B cell (primary cell): ENCODE results near the gene FARP1. TPM values are rescaled to one million over a fixed set of nuclear protein-coding genes. Genes with fewer than 3 reads are reported as not detected.

Source experiments
- ATAC-seq: fragments of 200-7000 bp; cut with Tn5 transposase; one replicate; pipeline ENCODE4 v1.10.0; 2021; ENCODE audit warnings: low read depth, mild to moderate bottlenecking, moderate number of reproducible peaks, moderate library complexity
- CTCF ChIA-PET: fragments of 350-600 bp; sonication (Branson Sonifier 250); formaldehyde crosslinking; loops from one replicate; lab custom pipeline; 2021; ENCODE audit warnings: antibody characterized with exemption, inconsistent platforms; lab: Charles Lee
- POLR2A ChIA-PET: fragments of 350-600 bp; sonication (Branson Sonifier 250); formaldehyde crosslinking; loops from one replicate; lab custom pipeline; 2021; ENCODE audit warnings: antibody characterized with exemption; lab: Charles Lee
- DNase-seq: peaks from one replicate; pipeline ENCODE4 v3.0.0; 2013
- H2AFZ ChIP-seq: 2 replicates; pipeline ENCODE4 v1.6.1; 2012; ENCODE audit warnings: mild to moderate bottlenecking, low read depth, low read length; ENCODE audit not compliant: insufficient read depth, poor library complexity, severe bottlenecking
- H3K27ac ChIP-seq, 2 donors: 1 replicate in 1 of 2; 2 replicates in 1 of 2; pipeline ENCODE4 v1.5.1; 2012 to 2013; ENCODE audit warnings: low read length in 2 of 2, mild to moderate bottlenecking in 2 of 2, moderate library complexity in 1 of 2
- H3K27me3 ChIP-seq, 4 experiments: fragments of 200-600 bp in 1 of 4; sonication (generic) in 1 of 4; replicated peaks in 1 of 4; 1 replicate in 2 of 4; 2 replicates in 2 of 4; pipeline versions ENCODE4 v1.6.1 to v1.7.0; 2013 to 2016; ENCODE audit warnings: low read length in 3 of 4, mild to moderate bottlenecking in 2 of 4, mixed read lengths in 1 of 4, moderate library complexity in 1 of 4; ENCODE audit not compliant: insufficient read depth in 4 of 4, control insufficient read depth in 3 of 4; ENCODE audit errors: control extremely low read depth in 1 of 4
- H3K36me3 ChIP-seq, 2 experiments: replicated peaks in 1 of 2; 1 replicate in 1 of 2; 2 replicates in 1 of 2; pipeline versions ENCODE4 v1.6.1 to v1.7.1; 2013; ENCODE audit warnings: low read length in 1 of 2; ENCODE audit not compliant: insufficient read depth in 2 of 2, control insufficient read depth in 1 of 2; ENCODE audit errors: control extremely low read depth in 1 of 2, extremely low read depth in 1 of 2
- H3K4me1 ChIP-seq, 2 donors: fragments of 200-600 bp in 1 of 2; sonication (generic) in 1 of 2; 1 replicate in 1 of 2; 2 replicates in 1 of 2; pipeline versions ENCODE4 v1.5.1 to v1.6.1; 2013 to 2017; ENCODE audit warnings: low read length in 2 of 2; ENCODE audit not compliant: control insufficient read depth in 2 of 2, insufficient read depth in 2 of 2
- H3K4me2 ChIP-seq: replicated peaks from 2 replicates; pipeline ENCODE3; 2012; ENCODE audit warnings: mild to moderate bottlenecking, low read depth, low read length; ENCODE audit not compliant: poor library complexity, severe bottlenecking
- H3K4me3 ChIP-seq, 5 experiments: fragments of 200-600 bp in 1 of 5; sonication (generic) in 1 of 5; 1 replicate in 3 of 5; 2 replicates in 2 of 5; pipeline versions ENCODE4 v1.5.1 to v1.7.0; 2011 to 2016; ENCODE audit warnings: low read length in 4 of 5, mild to moderate bottlenecking in 4 of 5, low read depth in 2 of 5, control low read depth in 1 of 5, moderate library complexity in 1 of 5; ENCODE audit not compliant: insufficient read depth in 1 of 5; ENCODE audit errors: control extremely low read depth in 1 of 5, extremely low read depth in 1 of 5
- H3K79me2 ChIP-seq: fragments of 200-600 bp; sonication (generic); one replicate; pipeline ENCODE4 v1.6.0; 2016; ENCODE audit warnings: low read length; ENCODE audit not compliant: control insufficient read depth, insufficient read depth
- H3K9ac ChIP-seq: fragments of 200-600 bp; sonication (generic); 2 replicates; pipeline ENCODE4 v1.6.1; 2017; ENCODE audit warnings: mild to moderate bottlenecking, low read length, moderate library complexity
- H3K9me3 ChIP-seq, 3 donors: one replicate each; pipeline versions ENCODE4 v1.6.1 to v1.7.1; 2013; ENCODE audit warnings: low read length in 2 of 3; ENCODE audit not compliant: control insufficient read depth in 2 of 3, insufficient read depth in 1 of 3; ENCODE audit errors: control extremely low read depth in 1 of 3
- H4K20me1 ChIP-seq: 2 replicates; pipeline ENCODE4 v1.6.0; 2012; ENCODE audit warnings: mild to moderate bottlenecking, low read length; ENCODE audit not compliant: insufficient read depth, control insufficient read depth, poor library complexity, severe bottlenecking
- H3K27ac Mint-ChIP-seq: one replicate; pipeline ENCODE4 v1.8.0; 2021; ENCODE audit warnings: mixed read lengths
- H3K27me3 Mint-ChIP-seq: one replicate; pipeline ENCODE4 v1.8.0; 2021; ENCODE audit warnings: mixed read lengths
- H3K4me1 Mint-ChIP-seq: one replicate; pipeline ENCODE4 v1.8.0; 2021; ENCODE audit warnings: mixed read lengths
- H3K4me3 Mint-ChIP-seq: one replicate; pipeline ENCODE4 v1.8.0; 2021; ENCODE audit warnings: mixed read lengths
- H3K9me3 Mint-ChIP-seq: one replicate; pipeline ENCODE4 v1.8.0; 2022; ENCODE audit warnings: mixed read lengths; ENCODE audit not compliant: insufficient read depth
- EZH2 ChIP-seq: IDR thresholded peaks from 2 replicates; pipeline ENCODE4 v1.6.1; 2012; ENCODE audit warnings: borderline replicate concordance, low read depth, mild to moderate bottlenecking, moderate library complexity, low read length; ENCODE audit not compliant: insufficient read depth, poor library complexity, severe bottlenecking
- WGBS: methylation state at CpG from one replicate; pipeline ENCODE4 v1.1.5; 2013; ENCODE audit warnings: missing lambda C conversion rate; ENCODE audit not compliant: insufficient coverage; 5-methylcytosine and 5-hydroxymethylcytosine counted together
- intact Hi-C: fragments of 100-400 bp; cut with micrococcal nuclease; formaldehyde crosslinking; loops from one replicate; pipeline ENCODE4 v1.10.0; 2022
- polyA plus RNA-seq: library from polyadenylated mRNA; depleted of rRNA; stranded (reverse); fragments of >200 nt; gene quantifications from 2 replicates; pipeline ENCODE4 v1.2.3, GENCODE V29; 2012
- total RNA-seq, 2 donors: library from RNA; stranded (reverse); fragments of 120-200 nt in 1 of 2; gene quantifications; 1 replicate in 1 of 2; 2 replicates in 1 of 2; pipeline versions ENCODE4 v1.2.3 to v1.2.4, GENCODE V29; 2013 to 2022
- TF ChIP-seq, protein P1 (sequence below): fragments of 200-600 bp; IDR thresholded peaks from one replicate; pipeline ENCODE4 v1.8.0; 2022; ENCODE audit warnings: antibody characterized with exemption, mild to moderate bottlenecking

The FARP1 gene
- total and polyA plus RNA-seq, 2 donors (not counting 1 experiment from before 2014, with no cell fraction given), result 0.15 to 1.5 TPM

DNA sequence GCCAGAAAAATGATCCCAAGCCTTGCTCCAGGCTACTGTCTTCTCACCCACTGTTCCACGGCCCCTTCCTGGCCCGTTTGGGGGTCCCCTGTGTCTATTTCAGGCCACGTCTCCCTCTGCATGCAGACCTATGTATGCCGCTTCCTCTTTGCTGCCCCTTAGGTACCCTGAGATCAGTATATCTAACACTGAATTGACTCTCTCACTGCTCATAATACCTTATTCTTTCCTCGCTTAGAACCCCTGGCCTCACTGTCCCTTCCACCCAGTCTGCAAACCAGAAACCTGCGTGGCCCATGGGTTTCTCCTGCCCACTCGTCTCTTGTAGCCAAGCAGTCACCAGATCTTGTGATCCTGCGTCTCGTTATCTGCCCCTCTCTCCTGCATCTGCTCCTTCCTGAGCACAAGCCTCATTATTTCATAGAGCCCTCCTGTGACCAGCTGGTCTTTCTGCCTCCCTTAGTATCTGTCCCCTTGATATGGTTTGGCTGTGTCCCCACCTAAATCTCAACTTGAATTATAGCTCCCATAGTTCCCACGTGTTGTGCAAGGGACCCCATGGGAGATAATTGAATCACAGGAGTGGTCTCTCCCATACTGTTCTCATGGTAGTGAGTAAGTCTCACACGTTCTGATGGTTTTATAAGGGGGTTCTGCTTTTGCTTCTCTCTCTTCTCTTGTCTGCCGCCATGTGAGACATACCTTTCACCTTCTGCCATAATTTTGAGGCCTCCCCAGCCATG, 143.1 kb downstream of the FARP1 start:
- intact Hi-C loops, result no loop called here
- H3K36me3 ChIP-seq, result no peaks in the 10 kb centered on the region
- H4K20me1 ChIP-seq, result no peaks in the 10 kb centered on the region
- no peaks in the 10 kb centered on the region for H3K79me2 ChIP-seq
- H3K27ac Mint-ChIP-seq, result no peak overlapping the region
- H3K4me3 Mint-ChIP-seq, result no peak overlapping the region
- ATAC-seq (no peak), DNase-seq (no peak)
- no peaks in the 10 kb centered on the region for H3K9me3 Mint-ChIP-seq
- CTCF ChIA-PET, result no interaction called here
- H3K27me3 ChIP-seq, result no peaks in the 10 kb centered on the region
- H3K27ac ChIP-seq, result no peak overlapping the region
- POLR2A ChIA-PET, result no interaction called here
- TF ChIP-seq EZH2, result no peak
- TF ChIP-seq, protein P1, sequence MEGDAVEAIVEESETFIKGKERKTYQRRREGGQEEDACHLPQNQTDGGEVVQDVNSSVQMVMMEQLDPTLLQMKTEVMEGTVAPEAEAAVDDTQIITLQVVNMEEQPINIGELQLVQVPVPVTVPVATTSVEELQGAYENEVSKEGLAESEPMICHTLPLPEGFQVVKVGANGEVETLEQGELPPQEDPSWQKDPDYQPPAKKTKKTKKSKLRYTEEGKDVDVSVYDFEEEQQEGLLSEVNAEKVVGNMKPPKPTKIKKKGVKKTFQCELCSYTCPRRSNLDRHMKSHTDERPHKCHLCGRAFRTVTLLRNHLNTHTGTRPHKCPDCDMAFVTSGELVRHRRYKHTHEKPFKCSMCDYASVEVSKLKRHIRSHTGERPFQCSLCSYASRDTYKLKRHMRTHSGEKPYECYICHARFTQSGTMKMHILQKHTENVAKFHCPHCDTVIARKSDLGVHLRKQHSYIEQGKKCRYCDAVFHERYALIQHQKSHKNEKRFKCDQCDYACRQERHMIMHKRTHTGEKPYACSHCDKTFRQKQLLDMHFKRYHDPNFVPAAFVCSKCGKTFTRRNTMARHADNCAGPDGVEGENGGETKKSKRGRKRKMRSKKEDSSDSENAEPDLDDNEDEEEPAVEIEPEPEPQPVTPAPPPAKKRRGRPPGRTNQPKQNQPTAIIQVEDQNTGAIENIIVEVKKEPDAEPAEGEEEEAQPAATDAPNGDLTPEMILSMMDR, result no peak
- no peak overlapping the region for H3K4me2 ChIP-seq
- WGBS, result 83% methylated on average over 9 of the region's 12 CpGs
- H2AFZ ChIP-seq, result no peak overlapping the region
- no peaks in the 10 kb centered on the region for H3K9me3 ChIP-seq
- H3K9ac ChIP-seq, result no peak overlapping the region
- H3K4me1 Mint-ChIP-seq, result no peaks in the 10 kb centered on the region
- no peaks in the 10 kb centered on the region for H3K4me1 ChIP-seq
- H3K4me3 ChIP-seq, result no peak overlapping the region
- peaks cover 4% of the 10 kb centered on the region for H3K27me3 Mint-ChIP-seq

DNA sequence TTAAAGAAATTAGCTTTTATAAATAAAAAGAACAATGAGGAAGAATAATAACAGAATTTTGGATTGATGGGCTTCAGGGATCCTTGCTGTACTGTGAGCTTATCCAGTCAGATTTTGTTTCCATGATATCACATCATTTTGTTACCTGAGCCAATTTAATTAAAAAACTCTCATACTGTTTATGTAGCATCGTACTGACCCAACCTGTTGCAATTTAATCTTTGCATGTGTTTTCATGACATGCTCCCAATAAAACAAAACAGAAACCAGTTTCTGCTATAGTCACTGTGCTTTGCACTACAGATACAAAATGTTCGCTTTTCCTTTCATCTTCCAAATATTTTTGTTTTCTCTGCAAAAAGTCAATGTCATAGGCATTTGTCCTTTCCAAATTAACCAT, 143.9 kb downstream of the FARP1 start:
- H3K27me3 Mint-ChIP-seq, result peaks cover 4% of the 10 kb centered on the region
- no peaks in the 10 kb centered on the region for H3K4me1 Mint-ChIP-seq
- DNase-seq (no peak), ATAC-seq (no peak)
- Histone ChIP-seq H3K9ac (no peak overlapping the region), H3K4me3 (no peak overlapping the region), H4K20me1 (no peaks in the 10 kb centered on the region), H2AFZ (no peak overlapping the region), H3K9me3 (no peaks in the 10 kb centered on the region), H3K4me1 (no peaks in the 10 kb centered on the region), H3K4me2 (no peak overlapping the region), H3K27ac (no peak overlapping the region), H3K36me3 (no peaks in the 10 kb centered on the region), H3K27me3 (no peaks in the 10 kb centered on the region), H3K79me2 (no peaks in the 10 kb centered on the region)
- intact Hi-C loops, result no loop called here
- POLR2A ChIA-PET, result no interaction called here
- CTCF ChIA-PET, result no interaction called here
- 83% methylated on average over 1 of the region's 2 CpGs for WGBS
- H3K27ac Mint-ChIP-seq, result no peak overlapping the region
- TF ChIP-seq, protein P1, result no peak
- no peak for TF ChIP-seq EZH2
- H3K4me3 Mint-ChIP-seq, result no peak overlapping the region
- H3K9me3 Mint-ChIP-seq, result no peaks in the 10 kb centered on the region
